Measurements from ENCODE around the gene LINGO1.

Gene LINGO1

DNA sequence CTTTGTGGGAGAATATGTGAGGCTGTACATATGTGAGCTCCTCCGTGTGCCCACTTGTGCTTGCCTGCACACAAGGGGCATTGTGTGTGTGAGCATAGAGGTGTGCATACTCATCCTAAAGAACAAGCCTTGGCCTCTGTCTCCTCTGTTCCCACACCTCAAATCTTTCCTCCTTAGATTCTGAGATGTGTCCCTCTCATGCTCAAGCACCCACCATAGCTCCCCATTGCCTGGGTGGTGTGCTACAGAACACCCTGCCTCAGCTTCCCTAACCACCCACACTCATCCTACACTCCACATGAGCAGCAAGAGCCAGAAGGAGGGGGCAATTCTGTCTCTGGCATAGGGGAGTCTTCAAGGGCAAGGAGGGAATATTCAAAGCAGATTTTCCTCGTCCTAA lies 27.7 kb downstream of the LINGO1 start:
- Histone ChIP-seq H3K36me3 (ENCODE audit: control insufficient read depth in 2 of 2, insufficient read depth in 2 of 2, low read length in 2 of 2) (no peaks in the 10 kb centered on the region), H3K9ac (ENCODE audit: low read length in 2 of 2) (no peak overlapping the region), H3K4me1 (ENCODE audit: control insufficient read depth, insufficient read depth, low read length) (peaks cover 14% of the 10 kb centered on the region), H3K27me3 (ENCODE audit: control insufficient read depth in 1 of 2, insufficient read depth in 2 of 2, low read length in 2 of 2) (peaks cover 0 to under 1% of the 10 kb centered on the region in 2 donors), H3K4me3 (ENCODE audit: low read length in 2 of 2) (peak overlapping the region in 1 of 2 donors; percentile 57), H3K9me3 (ENCODE audit: control insufficient read depth in 2 of 2, low read length in 2 of 2) (no peaks in the 10 kb centered on the region), H3K27ac (ENCODE audit: low read length) (no peak overlapping the region)

DNA sequence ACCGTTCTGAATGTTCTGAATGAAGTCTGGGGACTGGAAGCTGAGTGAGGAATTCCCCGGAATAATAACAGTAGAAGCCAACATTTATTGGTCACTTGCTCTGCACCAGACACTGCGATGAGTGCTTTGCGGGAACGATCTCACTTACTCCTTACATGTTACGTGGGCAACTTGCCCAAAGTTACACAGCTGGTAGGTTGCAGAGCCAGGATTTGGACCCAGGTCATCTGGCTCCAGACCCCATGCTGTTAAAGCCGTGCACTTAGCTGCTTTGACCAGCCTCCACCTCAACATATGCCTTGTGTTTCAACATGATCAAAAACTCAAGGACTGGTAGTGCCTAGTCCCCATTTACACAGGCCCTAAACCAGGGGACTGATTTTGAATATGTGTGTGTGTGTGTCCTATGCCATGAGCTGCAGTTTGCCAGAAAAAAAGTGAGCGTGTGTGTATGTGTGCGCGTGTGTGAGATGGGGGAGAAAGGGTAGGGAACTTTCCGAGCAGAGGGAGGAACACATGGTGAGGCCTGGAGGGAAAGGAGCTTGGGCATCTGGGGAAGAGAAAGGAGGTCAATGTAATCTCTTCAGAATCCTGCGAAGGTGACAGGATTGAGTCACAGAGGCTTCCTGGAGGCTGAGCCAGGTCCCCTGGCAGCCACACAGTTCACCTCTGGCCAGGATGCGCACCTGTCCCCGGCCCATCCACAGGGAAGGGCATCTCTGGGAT lies 28.9 kb downstream of the LINGO1 start:
- Histone ChIP-seq H3K27me3 (ENCODE audit: control insufficient read depth in 1 of 2, insufficient read depth in 2 of 2, low read length in 2 of 2) (no peaks in the 10 kb centered on the region), H3K9me3 (ENCODE audit: control insufficient read depth in 2 of 2, low read length in 2 of 2) (no peaks in the 10 kb centered on the region), H3K36me3 (ENCODE audit: control insufficient read depth in 2 of 2, insufficient read depth in 2 of 2, low read length in 2 of 2) (no peaks in the 10 kb centered on the region), H3K4me3 (ENCODE audit: low read length in 2 of 2) (no peak overlapping the region), H3K9ac (ENCODE audit: low read length in 2 of 2) (no peak overlapping the region), H3K4me1 (ENCODE audit: control insufficient read depth, insufficient read depth, low read length) (peaks cover 23% of the 10 kb centered on the region), H3K27ac (ENCODE audit: low read length) (no peak overlapping the region)

DNA sequence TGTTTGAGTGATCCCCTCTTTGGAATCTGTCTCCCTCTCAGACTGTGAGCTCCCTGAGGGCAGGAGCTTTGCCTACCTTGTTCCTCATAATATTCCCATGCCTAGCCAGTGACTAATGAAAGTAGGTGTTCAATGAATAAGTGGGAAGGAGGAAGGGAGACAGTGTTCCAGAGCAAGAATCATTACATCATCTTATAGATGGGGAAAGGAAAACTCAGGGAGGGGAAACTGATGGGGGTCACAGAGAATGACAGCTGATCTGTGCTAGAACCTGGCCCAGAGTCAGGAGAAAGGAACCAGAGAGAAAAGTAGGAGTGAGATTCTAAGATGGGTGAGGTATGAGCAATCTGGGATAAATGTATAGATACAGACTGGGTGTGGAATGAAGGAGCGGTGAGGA lies 29.9 kb downstream of the LINGO1 start:
- no peaks in the 10 kb centered on the region for H3K27me3 ChIP-seq (ENCODE audit: control insufficient read depth in 1 of 2, insufficient read depth in 2 of 2, low read length in 2 of 2)
- no peaks in the 10 kb centered on the region for H3K9me3 ChIP-seq (ENCODE audit: control insufficient read depth in 2 of 2, low read length in 2 of 2)
- peaks cover 23% of the 10 kb centered on the region for H3K4me1 ChIP-seq (ENCODE audit: control insufficient read depth, insufficient read depth, low read length)
- no peak overlapping the region for H3K4me3 ChIP-seq (ENCODE audit: low read length in 2 of 2)
- H3K27ac ChIP-seq (ENCODE audit: low read length): no peak overlapping the region
- H3K36me3 ChIP-seq (ENCODE audit: control insufficient read depth in 2 of 2, insufficient read depth in 2 of 2, low read length in 2 of 2): no peaks in the 10 kb centered on the region
- H3K9ac ChIP-seq (ENCODE audit: low read length in 2 of 2): no peak overlapping the region

DNA sequence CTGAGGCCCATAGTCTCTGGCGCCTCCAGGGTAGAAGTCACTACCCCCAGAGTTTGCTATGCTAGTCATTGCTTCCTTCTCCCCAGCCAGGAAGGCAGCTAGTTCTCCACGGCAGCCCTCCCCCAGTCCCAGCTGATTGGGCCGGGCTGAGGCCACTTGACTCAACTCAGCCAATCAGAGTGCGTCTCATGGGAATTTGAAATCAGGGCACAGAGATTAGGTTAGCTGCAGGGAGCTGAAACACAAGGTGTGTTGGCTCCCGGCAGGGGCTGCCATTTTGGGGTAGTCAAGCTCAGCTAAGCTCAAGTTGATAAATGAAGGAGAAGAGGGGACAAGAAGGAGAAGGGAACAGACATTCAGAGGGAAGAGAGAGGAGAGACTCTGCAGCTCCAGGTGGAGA lies 32.8 kb downstream of the LINGO1 start:
- peak overlapping the region; percentile 80 for H3K27ac ChIP-seq (ENCODE audit: low read length)
- H3K9ac ChIP-seq (ENCODE audit: low read length in 2 of 2): peak overlapping the region in 1 of 2 donors; percentile 76
- no peaks in the 10 kb centered on the region for H3K27me3 ChIP-seq (ENCODE audit: control insufficient read depth in 1 of 2, insufficient read depth in 2 of 2, low read length in 2 of 2)
- H3K9me3 ChIP-seq (ENCODE audit: control insufficient read depth in 2 of 2, low read length in 2 of 2): no peaks in the 10 kb centered on the region
- H3K36me3 ChIP-seq (ENCODE audit: control insufficient read depth in 2 of 2, insufficient read depth in 2 of 2, low read length in 2 of 2): no peaks in the 10 kb centered on the region
- H3K4me3 ChIP-seq (ENCODE audit: low read length in 2 of 2): peak overlapping the region in 1 of 2 donors; percentile 67
- peaks cover 16% of the 10 kb centered on the region for H3K4me1 ChIP-seq (ENCODE audit: control insufficient read depth, insufficient read depth, low read length)

DNA sequence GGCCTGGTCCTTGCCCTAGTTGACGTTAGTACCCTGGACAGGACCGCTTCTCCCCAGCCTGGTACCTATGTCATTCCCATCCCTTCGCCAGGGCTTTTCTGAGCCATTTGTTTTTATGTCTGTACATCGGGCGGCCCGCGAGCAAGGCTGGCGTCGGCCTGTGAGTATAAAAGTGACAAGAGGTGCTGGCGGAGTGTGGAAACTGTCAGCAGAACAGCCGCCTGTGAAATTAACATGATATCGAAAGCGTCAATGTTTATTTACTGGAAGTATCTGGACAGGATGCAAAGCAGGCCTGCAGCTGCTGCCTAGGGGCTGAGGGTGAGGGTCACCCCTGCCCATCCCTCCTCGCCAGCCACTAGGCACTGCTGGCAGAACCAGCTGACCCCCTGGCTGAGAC lies 33.4 kb downstream of the LINGO1 start:
- Histone ChIP-seq H3K9me3 (ENCODE audit: control insufficient read depth in 2 of 2, low read length in 2 of 2) (no peaks in the 10 kb centered on the region), H3K4me1 (ENCODE audit: control insufficient read depth, insufficient read depth, low read length) (peaks cover 14% of the 10 kb centered on the region), H3K27ac (ENCODE audit: low read length) (peak overlapping the region; percentile 80), H3K9ac (ENCODE audit: low read length in 2 of 2) (peak overlapping the region in 1 of 2 donors; percentile 76), H3K27me3 (ENCODE audit: control insufficient read depth in 1 of 2, insufficient read depth in 2 of 2, low read length in 2 of 2) (no peaks in the 10 kb centered on the region), H3K36me3 (ENCODE audit: control insufficient read depth in 2 of 2, insufficient read depth in 2 of 2, low read length in 2 of 2) (no peaks in the 10 kb centered on the region), H3K4me3 (ENCODE audit: low read length in 2 of 2) (peak overlapping the region in 1 of 2 donors; percentile 67)

GRCh38 chr15:77598644-77599043 lies 34.1 kb downstream of the LINGO1 start:
- no peaks in the 10 kb centered on the region for H3K9me3 ChIP-seq (ENCODE audit: control insufficient read depth in 2 of 2, low read length in 2 of 2)
- H3K27ac ChIP-seq (ENCODE audit: low read length): no peak overlapping the region
- H3K9ac ChIP-seq (ENCODE audit: low read length in 2 of 2): no peak overlapping the region
- no peak overlapping the region for H3K4me3 ChIP-seq (ENCODE audit: low read length in 2 of 2)
- peaks cover 14% of the 10 kb centered on the region for H3K4me1 ChIP-seq (ENCODE audit: control insufficient read depth, insufficient read depth, low read length)
- H3K27me3 ChIP-seq (ENCODE audit: control insufficient read depth in 1 of 2, insufficient read depth in 2 of 2, low read length in 2 of 2): no peaks in the 10 kb centered on the region
- H3K36me3 ChIP-seq (ENCODE audit: control insufficient read depth in 2 of 2, insufficient read depth in 2 of 2, low read length in 2 of 2): no peaks in the 10 kb centered on the region

DNA sequence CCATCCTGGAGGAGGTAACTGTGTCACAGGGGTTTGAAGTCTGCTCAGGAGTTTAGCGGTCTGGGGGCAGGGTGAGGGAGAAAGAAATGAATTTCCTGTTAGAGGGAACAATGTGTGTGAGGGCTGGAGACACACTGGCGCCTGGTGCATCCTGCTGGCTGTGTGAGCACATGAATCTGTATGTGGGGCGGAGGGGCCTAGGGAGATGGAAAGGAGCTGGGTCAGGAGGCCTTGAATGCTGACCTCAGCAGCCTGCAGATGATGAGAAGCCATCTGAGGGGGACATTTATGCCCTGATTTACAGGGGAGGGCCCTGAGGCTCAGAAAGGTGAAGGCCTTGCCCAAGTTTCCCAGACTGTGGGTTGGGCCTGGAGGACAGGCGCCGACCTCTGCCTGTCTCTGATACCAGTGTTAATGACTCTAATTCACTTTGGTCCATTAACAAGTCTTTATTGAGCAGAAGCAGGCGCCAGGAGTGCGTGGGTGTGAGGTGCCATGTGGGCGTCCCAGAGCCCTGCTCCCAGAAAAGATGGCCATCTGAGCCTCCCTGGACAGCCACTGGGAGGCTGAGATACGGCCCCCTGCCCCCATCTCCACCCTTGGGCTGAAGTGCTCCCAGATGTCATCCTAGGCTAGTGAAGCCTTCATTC lies 34.8 kb downstream of the LINGO1 start:
- H3K9me3 ChIP-seq (ENCODE audit: control insufficient read depth in 2 of 2, low read length in 2 of 2): no peaks in the 10 kb centered on the region
- H3K4me1 ChIP-seq (ENCODE audit: control insufficient read depth, insufficient read depth, low read length): peaks cover 14% of the 10 kb centered on the region
- H3K27ac ChIP-seq (ENCODE audit: low read length): no peak overlapping the region
- no peaks in the 10 kb centered on the region for H3K36me3 ChIP-seq (ENCODE audit: control insufficient read depth in 2 of 2, insufficient read depth in 2 of 2, low read length in 2 of 2)
- H3K27me3 ChIP-seq (ENCODE audit: control insufficient read depth in 1 of 2, insufficient read depth in 2 of 2, low read length in 2 of 2): no peaks in the 10 kb centered on the region
- no peak overlapping the region for H3K9ac ChIP-seq (ENCODE audit: low read length in 2 of 2)
- H3K4me3 ChIP-seq (ENCODE audit: low read length in 2 of 2): no peak overlapping the region

GRCh38 chr15:77596821-77597803 lies 35.6 kb downstream of the LINGO1 start:
- Histone ChIP-seq H3K36me3 (ENCODE audit: control insufficient read depth in 2 of 2, insufficient read depth in 2 of 2, low read length in 2 of 2) (no peaks in the 10 kb centered on the region), H3K9me3 (ENCODE audit: control insufficient read depth in 2 of 2, low read length in 2 of 2) (no peaks in the 10 kb centered on the region), H3K27me3 (ENCODE audit: control insufficient read depth in 1 of 2, insufficient read depth in 2 of 2, low read length in 2 of 2) (no peaks in the 10 kb centered on the region), H3K9ac (ENCODE audit: low read length in 2 of 2) (no peak overlapping the region), H3K27ac (ENCODE audit: low read length) (no peak overlapping the region), H3K4me1 (ENCODE audit: control insufficient read depth, insufficient read depth, low read length) (peaks cover 14% of the 10 kb centered on the region), H3K4me3 (ENCODE audit: low read length in 2 of 2) (no peak overlapping the region)

GRCh38 chr15:77595231-77595630 lies 37.5 kb downstream of the LINGO1 start:
- H3K4me1 ChIP-seq (ENCODE audit: control insufficient read depth, insufficient read depth, low read length): peaks cover 10% of the 10 kb centered on the region
- H3K9me3 ChIP-seq (ENCODE audit: control insufficient read depth in 2 of 2, low read length in 2 of 2): no peaks in the 10 kb centered on the region
- H3K27ac ChIP-seq (ENCODE audit: low read length): no peak overlapping the region
- no peaks in the 10 kb centered on the region for H3K27me3 ChIP-seq (ENCODE audit: control insufficient read depth in 1 of 2, insufficient read depth in 2 of 2, low read length in 2 of 2)
- H3K4me3 ChIP-seq (ENCODE audit: low read length in 2 of 2): no peak overlapping the region
- no peaks in the 10 kb centered on the region for H3K36me3 ChIP-seq (ENCODE audit: control insufficient read depth in 2 of 2, insufficient read depth in 2 of 2, low read length in 2 of 2)
- H3K9ac ChIP-seq (ENCODE audit: low read length in 2 of 2): no peak overlapping the region

GRCh38 chr15:77592758-77593157 lies 40.0 kb downstream of the LINGO1 start:
- Histone ChIP-seq H3K4me1 (ENCODE audit: control insufficient read depth, insufficient read depth, low read length) (no peaks in the 10 kb centered on the region), H3K9me3 (ENCODE audit: control insufficient read depth in 2 of 2, low read length in 2 of 2) (no peaks in the 10 kb centered on the region), H3K9ac (ENCODE audit: low read length in 2 of 2) (no peak overlapping the region), H3K27ac (ENCODE audit: low read length) (no peak overlapping the region), H3K4me3 (ENCODE audit: low read length in 2 of 2) (no peak overlapping the region), H3K36me3 (ENCODE audit: control insufficient read depth in 2 of 2, insufficient read depth in 2 of 2, low read length in 2 of 2) (no peaks in the 10 kb centered on the region), H3K27me3 (ENCODE audit: control insufficient read depth in 1 of 2, insufficient read depth in 2 of 2, low read length in 2 of 2) (no peaks in the 10 kb centered on the region)

All from stomach smooth muscle (tissue), 2 donors.